ENCODE results near the gene SPRED3.

SPRED3 gene

DNA sequence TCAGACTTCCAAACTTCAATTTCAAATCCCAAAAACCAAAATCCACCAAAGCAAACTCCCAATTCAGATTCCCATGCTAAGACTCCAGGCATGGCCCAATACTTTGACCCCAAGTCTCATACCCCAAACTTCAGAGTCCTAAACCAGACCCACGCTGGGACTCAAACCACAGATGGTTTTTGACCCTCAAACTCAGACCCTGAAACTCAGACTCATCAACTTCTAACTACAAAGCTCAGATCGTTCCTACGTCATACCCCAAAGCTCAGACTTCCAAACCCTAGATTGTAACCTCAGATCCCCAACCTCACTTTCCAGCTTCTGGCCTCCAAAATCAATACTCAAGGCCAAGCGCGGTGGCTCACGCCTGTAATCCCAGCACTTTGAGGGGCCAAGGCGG is 56.9 kb downstream of the SPRED3 start:
- Histone ChIP-seq H3K36me3 (no peaks in the 10 kb centered on the region), H3K27ac (no peak overlapping the region), H3K4me1 (no peaks in the 10 kb centered on the region), H3K9me3 (no peaks in the 10 kb centered on the region), H3K4me3 (no peak overlapping the region), H3K27me3 (peaks cover 0 to 24% of the 10 kb centered on the region in 2 donors)
- DNase-seq: no peak
- intact Hi-C loops (cut with DNase I; ENCODE audit: low total_unique reads): no loop called here
- TF ChIP-seq, protein P1, sequence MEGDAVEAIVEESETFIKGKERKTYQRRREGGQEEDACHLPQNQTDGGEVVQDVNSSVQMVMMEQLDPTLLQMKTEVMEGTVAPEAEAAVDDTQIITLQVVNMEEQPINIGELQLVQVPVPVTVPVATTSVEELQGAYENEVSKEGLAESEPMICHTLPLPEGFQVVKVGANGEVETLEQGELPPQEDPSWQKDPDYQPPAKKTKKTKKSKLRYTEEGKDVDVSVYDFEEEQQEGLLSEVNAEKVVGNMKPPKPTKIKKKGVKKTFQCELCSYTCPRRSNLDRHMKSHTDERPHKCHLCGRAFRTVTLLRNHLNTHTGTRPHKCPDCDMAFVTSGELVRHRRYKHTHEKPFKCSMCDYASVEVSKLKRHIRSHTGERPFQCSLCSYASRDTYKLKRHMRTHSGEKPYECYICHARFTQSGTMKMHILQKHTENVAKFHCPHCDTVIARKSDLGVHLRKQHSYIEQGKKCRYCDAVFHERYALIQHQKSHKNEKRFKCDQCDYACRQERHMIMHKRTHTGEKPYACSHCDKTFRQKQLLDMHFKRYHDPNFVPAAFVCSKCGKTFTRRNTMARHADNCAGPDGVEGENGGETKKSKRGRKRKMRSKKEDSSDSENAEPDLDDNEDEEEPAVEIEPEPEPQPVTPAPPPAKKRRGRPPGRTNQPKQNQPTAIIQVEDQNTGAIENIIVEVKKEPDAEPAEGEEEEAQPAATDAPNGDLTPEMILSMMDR (IDR thresholded peaks at IDR 0.05): no peak

DNA sequence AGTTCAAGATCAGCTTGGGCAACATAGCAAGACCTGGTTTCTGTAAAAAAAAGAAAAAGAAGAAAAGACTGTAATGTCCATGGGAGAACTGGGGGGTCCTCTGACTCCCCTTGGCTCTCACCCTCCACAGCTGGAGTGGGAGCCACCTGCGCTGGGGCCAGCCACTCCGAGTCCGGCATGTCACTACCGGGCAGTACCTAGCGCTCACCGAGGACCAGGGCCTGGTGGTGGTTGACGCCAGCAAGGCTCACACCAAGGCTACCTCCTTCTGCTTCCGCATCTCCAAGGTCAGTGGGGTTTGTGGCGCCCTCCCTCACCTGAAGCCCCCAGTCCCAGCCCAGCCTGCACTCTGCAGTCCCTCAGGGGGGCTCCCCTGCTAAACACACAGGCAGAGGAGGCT is 59.7 kb downstream of the SPRED3 start:
- Histone ChIP-seq H3K36me3 (no peaks in the 10 kb centered on the region), H3K27ac (no peak overlapping the region), H3K4me1 (no peaks in the 10 kb centered on the region), H3K9me3 (no peaks in the 10 kb centered on the region), H3K27me3 (no peaks in the 10 kb centered on the region), H3K4me3 (no peak overlapping the region)
- TF ChIP-seq, protein P1 (IDR thresholded peaks at IDR 0.05): no peak
- intact Hi-C loops (cut with DNase I; ENCODE audit: low total_unique reads): no loop called here
- no peak for DNase-seq
